Retinal pigment epithelial cell (primary cell): Measurements from ENCODE around the gene MS4A5.

Experiments used
- DNase-seq: peaks from one replicate; pipeline ENCODE4 v3.0.0-alpha.2; 2010; ENCODE audit warnings: low read depth
- H3K4me3 ChIP-seq: 2 replicates; pipeline ENCODE4 v1.5.1; 2011; ENCODE audit warnings: mild to moderate bottlenecking, low read length, control low read depth, moderate library complexity
- CTCF ChIP-seq: conservative IDR thresholded peaks from 2 replicates; pipeline ENCODE4 v1.5.1; 2011; ENCODE audit warnings: low read depth, low read length, control low read depth, inconsistent platforms

The MS4A5 gene

DNA sequence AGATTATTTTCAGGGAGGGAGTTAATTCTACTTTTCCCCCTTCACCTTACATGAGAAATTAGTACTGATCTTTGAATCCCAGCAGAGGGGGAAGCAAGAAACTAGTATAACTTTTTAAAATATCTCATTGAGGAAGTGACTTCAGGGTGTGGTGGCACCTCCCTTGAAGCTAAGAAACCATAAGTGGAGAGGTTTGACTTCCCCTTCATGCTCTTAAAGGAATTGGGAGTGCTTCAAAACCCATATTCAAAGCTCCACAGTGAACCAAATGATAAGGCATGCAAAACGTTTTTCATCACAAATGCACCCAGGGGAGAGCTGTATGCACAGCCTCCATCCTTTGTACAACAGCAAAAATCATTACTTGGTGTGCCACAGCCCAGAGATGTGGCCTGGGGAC lies 32.6 kb upstream of the MS4A5 start:
- no peak for TF ChIP-seq CTCF
- no peak overlapping the region for H3K4me3 ChIP-seq
- no peak for DNase-seq

DNA sequence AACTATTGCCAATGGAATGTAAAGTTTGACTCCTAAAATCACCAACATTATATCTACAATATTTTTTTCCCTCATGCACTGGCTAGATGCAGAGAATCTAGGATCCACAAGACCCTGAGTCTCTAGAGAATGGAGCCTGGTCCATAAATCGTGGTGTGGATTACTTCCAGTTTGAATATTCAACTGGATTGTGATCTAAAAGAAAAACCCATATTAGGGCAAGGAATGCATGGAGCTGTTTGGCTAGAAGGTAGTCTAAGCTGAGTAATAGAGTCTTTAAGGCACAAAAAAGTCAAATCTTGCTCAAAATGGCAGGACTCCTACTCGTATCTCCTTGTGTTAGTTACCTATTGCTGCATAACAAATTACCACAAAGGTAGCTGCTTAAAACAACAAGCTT lies 9.4 kb upstream of the MS4A5 start:
- no peak overlapping the region for H3K4me3 ChIP-seq
- TF ChIP-seq CTCF = no peak
- no peak for DNase-seq

GRCh38 chr11:60422609-60423008 lies 6.8 kb upstream of the MS4A5 start:
- H3K4me3 ChIP-seq = no peak overlapping the region
- no peak for TF ChIP-seq CTCF
- DNase-seq = no peak

DNA sequence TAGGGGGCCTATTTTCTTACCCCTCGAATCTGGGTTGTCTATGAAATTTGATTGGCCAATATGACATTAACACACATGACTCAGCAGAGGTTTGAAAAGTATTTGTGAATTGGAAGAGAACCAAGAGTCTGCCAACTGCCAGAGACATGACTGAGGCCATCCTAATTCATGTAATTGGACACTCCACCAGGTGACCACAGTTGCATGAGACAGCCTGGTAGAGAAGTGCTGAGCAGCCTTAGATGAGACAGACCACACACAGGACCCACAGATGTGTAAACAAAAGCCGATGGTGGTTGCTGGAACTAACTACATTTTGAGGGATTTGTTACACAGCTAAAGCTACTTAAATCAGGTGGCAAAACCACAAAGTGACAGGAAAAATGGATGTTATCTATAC lies 855 bp upstream of the MS4A5 start:
- DNase-seq = no peak
- TF ChIP-seq CTCF = no peak
- no peak overlapping the region for H3K4me3 ChIP-seq

- H3K4me3 ChIP-seq = no peak overlapping the region
- TF ChIP-seq CTCF = no peak
- no peak for DNase-seq
These were observed 1.9 kb downstream of the MS4A5 start for GRCh38 chr11:60431251-60431650.

GRCh38 chr11:60433401-60433800 lies 4.0 kb downstream of the MS4A5 start:
- no peak for DNase-seq
- H3K4me3 ChIP-seq = no peak overlapping the region
- no peak for TF ChIP-seq CTCF

DNA sequence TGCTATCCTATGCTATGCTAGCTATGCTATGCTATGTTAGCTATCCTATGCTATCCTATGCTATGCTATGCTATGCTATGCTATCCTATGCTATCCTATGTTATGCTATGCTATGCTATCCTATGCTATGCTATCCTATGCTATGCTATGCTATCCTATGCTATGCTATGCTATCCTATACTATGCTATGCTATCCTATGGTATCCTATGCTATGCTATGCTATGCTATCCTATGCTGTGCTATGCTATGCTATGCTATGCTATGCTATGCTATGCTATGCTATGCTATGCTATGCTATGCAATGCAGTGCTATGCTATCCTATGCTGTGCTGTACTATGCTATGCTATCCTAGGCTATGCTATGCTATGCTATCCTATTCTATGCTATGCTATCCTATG lies 17.7 kb downstream of the MS4A5 start:
- no peak for DNase-seq
- H3K4me3 ChIP-seq = no peak overlapping the region
- no peak for TF ChIP-seq CTCF
